GM21447 (cell line): ENCODE data around the gene BNC2.

ENCODE experiments used
- ATAC-seq: cut with Tn5 transposase; IDR thresholded peaks from one replicate; pipeline ENCODE4 v1.9.1; 2021; ENCODE audit not compliant: unreplicated experiment

The BNC2 gene

GRCh38 chr9:16767366-16767765, 103.1 kb downstream of the BNC2 start:
- no peak for ATAC-seq

- ATAC-seq, result no peak
These were observed 106.5 kb downstream of the BNC2 start for GRCh38 chr9:16763946-16764345.

GRCh38 chr9:16755467-16756160, 114.9 kb downstream of the BNC2 start:
- no peak for ATAC-seq

- ATAC-seq, result no peak
These were observed 115.8 kb downstream of the BNC2 start for GRCh38 chr9:16754662-16755061.

GRCh38 chr9:16753256-16753655, 117.2 kb downstream of the BNC2 start:
- ATAC-seq, result no peak

- ATAC-seq, result no peak
These were observed 117.9 kb downstream of the BNC2 start for GRCh38 chr9:16752601-16753000.

- ATAC-seq, result no peak
These were observed 119.9 kb downstream of the BNC2 start for GRCh38 chr9:16750553-16750952.

- ATAC-seq, result no peak
These were observed 125.1 kb downstream of the BNC2 start for GRCh38 chr9:16745359-16745758.

- no peak for ATAC-seq
These were observed 126.1 kb downstream of the BNC2 start for GRCh38 chr9:16744394-16744793.

- no peak for ATAC-seq
These were observed 127.1 kb downstream of the BNC2 start for GRCh38 chr9:16743375-16743774.

- no peak for ATAC-seq
These were observed 135.5 kb downstream of the BNC2 start for GRCh38 chr9:16735001-16735400.

GRCh38 chr9:16732546-16732945, 137.9 kb downstream of the BNC2 start:
- ATAC-seq, result no peak

GRCh38 chr9:16730162-16730561, 140.3 kb downstream of the BNC2 start:
- ATAC-seq, result no peak

GRCh38 chr9:16729651-16730050, 140.8 kb downstream of the BNC2 start:
- ATAC-seq, result no peak

- ATAC-seq, result no peak
These were observed 142.3 kb downstream of the BNC2 start for GRCh38 chr9:16728137-16728508.

GRCh38 chr9:16727452-16728136, 142.9 kb downstream of the BNC2 start:
- no peak for ATAC-seq

- no peak for ATAC-seq
These were observed 143.6 kb downstream of the BNC2 start for GRCh38 chr9:16726718-16727451.

- ATAC-seq, result no peak
These were observed 144.4 kb downstream of the BNC2 start for GRCh38 chr9:16726029-16726428.

GRCh38 chr9:16725066-16725465, 145.4 kb downstream of the BNC2 start:
- no peak for ATAC-seq

- ATAC-seq, result no peak
These were observed 148.5 kb downstream of the BNC2 start for GRCh38 chr9:16721972-16722371.

GRCh38 chr9:16720386-16720785, 150.1 kb downstream of the BNC2 start:
- ATAC-seq, result no peak

GRCh38 chr9:16719921-16720320, 150.5 kb downstream of the BNC2 start:
- ATAC-seq, result no peak
